Coronary artery (tissue), 2 donors: ENCODE data around the gene TSPAN17.

Experiments used
- DNase-seq: peaks from one replicate; pipeline ENCODE4 v3.0.0-alpha.2; 2017; ENCODE audit warnings: low spot score
- H3K27ac ChIP-seq, 2 donors: fragments of 200-600 bp; sonication (generic); one replicate each; pipeline ENCODE4 v1.5.1; 2016 to 2019
- H3K4me3 ChIP-seq: fragments of 200-600 bp; sonication (generic); 2 replicates; pipeline ENCODE4 v1.5.1; 2016; ENCODE audit warnings: mild to moderate bottlenecking, moderate library complexity
- CTCF ChIP-seq: fragments of 200-600 bp; sonication (generic); IDR thresholded peaks from one replicate; pipeline ENCODE4 v1.5.1; 2019; ENCODE audit warnings: antibody characterized with exemption

Gene TSPAN17

DNA sequence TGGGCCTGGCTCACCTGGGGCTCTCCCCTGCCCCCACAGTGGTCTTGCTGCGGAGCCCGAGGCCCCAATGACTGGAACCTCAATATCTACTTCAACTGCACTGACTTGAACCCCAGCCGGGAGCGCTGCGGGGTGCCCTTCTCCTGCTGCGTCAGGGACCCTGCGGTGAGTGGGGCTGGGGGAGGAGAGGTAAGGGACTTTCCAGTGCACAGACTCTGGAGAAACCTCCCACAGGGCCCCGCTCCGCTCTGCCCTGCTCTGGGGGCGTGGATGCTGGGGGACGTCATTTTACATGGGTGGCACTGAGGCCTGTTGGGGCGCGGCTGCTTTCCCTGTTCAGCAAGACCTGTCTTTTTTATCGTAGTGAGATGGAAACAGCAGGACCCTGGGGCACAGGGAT, 7.6 kb downstream of the TSPAN17 start:
- DNase-seq = no peak
- H3K4me3 ChIP-seq = no peak overlapping the region
- TF ChIP-seq CTCF = no peak
- no peak overlapping the region for H3K27ac ChIP-seq

DNA sequence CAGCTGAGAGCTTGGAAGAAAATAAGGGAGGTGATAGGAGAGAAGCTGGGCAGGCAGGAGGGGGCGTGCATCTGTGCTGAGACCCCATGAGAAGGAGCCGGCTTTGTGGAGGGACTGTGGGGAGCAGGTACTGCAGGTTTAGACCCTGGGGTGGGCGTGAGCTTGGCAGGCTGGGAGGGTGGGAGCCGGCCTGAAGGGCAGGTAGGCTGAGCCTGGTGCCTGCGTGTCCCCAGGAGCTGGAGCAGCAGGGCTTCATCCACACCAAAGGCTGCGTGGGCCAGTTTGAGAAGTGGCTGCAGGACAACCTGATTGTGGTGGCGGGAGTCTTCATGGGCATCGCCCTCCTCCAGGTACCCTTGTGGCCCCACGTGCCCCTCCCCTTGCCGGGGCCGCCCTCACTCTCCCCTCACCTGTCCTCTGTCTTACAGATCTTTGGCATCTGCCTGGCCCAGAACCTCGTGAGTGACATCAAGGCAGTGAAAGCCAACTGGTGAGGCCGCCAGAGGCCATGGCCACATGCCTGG, 9.2 kb downstream of the TSPAN17 start:
- no peak overlapping the region for H3K27ac ChIP-seq
- no peak for TF ChIP-seq CTCF
- no peak overlapping the region for H3K4me3 ChIP-seq
- DNase-seq = no peak

DNA sequence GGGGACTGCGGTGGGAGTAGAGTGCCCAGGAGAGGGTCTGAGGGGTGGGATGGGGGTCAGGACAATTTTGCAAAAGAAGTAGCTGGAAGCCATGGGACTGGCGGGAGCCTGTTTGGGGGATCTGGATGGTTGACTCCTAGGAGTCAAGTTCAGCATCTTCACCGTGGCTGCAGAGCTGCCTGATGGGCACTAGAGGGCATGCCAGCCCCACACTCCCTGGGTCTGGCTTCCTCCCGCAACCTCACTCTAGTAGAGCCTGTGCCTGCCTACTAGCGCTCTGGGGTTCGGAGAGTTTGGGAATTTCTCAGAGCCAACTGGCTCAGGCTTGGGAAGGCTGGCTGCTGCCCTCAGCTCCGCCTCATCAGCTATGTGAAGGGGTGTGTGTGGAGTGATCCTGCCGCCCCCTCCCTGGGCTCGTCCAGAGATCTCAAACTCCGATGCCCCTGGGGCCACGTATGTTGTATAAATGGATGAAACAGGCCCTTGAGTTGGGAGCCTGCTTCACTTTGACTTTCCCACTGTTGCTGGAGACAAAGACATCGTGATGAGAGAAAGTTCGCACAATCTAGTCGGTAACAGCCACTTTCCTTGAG, 10.8 kb downstream of the TSPAN17 start:
- TF ChIP-seq CTCF = peak; percentile 62
- Histone ChIP-seq H3K4me3 (no peak overlapping the region), H3K27ac (no peak overlapping the region)
- DNase-seq = no peak

DNA sequence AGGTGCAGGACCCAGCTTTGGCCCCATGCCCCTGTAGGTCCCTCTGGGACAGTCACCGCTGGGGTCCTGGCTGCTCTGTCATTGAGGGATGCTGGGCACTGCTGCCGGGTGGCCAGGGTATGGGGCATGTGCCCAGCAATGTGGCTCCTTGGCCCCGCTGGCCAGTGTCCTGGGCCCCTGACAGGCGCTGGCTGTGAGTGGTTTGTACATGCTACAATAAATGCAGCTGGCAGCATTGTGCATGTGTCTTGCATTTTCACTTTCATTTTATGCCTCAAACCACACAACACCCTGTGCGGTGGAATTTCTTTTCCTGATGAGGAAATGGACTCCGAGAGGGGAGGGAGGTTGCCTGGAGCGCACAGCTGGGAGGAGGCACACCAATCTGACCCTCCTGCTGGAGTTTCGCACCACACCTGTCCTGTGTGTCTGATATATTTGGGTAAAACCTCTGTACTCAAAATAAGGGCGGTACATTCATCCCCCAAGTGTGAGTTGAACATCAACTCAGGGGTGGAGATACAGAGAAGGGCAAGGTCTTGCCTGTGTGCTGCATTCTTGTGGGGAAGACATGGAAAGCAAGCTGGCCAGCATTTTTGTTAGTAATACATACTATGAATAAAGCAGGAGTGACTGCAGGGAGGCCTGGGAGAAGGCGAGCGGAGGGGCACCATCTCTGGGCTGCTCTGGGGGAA, 11.7 kb downstream of the TSPAN17 start:
- DNase-seq = no peak
- Histone ChIP-seq H3K4me3 (peak overlapping the region; percentile 28), H3K27ac (no peak overlapping the region)
- TF ChIP-seq CTCF = no peak

GRCh38 chr5:176659512-176659839, 12.2 kb downstream of the TSPAN17 start:
- no peak overlapping the region for H3K4me3 ChIP-seq
- no peak overlapping the region for H3K27ac ChIP-seq
- DNase-seq = no peak
- TF ChIP-seq CTCF = no peak

- Histone ChIP-seq H3K27ac (no peak overlapping the region), H3K4me3 (no peak overlapping the region)
- no peak for TF ChIP-seq CTCF
- DNase-seq = no peak
Observed at GRCh38 chr5:176659860-176660461, 12.7 kb downstream of the TSPAN17 start.

DNA sequence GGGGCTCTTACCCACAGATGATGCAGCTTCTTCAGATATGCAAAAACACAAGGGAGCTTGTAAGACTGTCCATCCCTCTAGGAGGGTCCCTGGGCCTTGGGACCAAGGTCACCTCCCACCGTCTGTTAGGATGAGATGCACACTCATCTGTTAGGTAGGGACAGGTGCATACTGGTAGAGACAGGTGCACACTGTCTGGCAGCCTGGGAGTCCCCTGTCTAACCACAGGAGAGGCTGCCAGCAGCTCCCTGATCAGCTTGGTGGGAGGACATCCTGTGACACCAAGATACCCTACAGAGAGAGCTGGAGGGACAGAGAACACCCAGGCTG, 13.2 kb downstream of the TSPAN17 start:
- TF ChIP-seq CTCF = no peak

More for the DNA sequence above, 13.2 kb downstream of the TSPAN17 start:
- no peak overlapping the region for H3K4me3 ChIP-seq
- no peak overlapping the region for H3K27ac ChIP-seq
- DNase-seq = no peak
